DMS 273 (cell line): ENCODE measurements around the gene RASAL3.
A peak's percentile ranks its signal among the peaks of the same experiment; 100 is the strongest.
"Not testable (repeated sequence)": the region's sequence is repeated elsewhere in the genome, so short reads cannot be mapped to it uniquely, and the experiment has no call there.

Experiments
- DNase-seq: peaks from one replicate; lab custom pipeline; 2025; ENCODE audit not compliant: unreplicated experiment; lab: John Stamatoyannopoulos, UW

RASAL3 gene

DNA sequence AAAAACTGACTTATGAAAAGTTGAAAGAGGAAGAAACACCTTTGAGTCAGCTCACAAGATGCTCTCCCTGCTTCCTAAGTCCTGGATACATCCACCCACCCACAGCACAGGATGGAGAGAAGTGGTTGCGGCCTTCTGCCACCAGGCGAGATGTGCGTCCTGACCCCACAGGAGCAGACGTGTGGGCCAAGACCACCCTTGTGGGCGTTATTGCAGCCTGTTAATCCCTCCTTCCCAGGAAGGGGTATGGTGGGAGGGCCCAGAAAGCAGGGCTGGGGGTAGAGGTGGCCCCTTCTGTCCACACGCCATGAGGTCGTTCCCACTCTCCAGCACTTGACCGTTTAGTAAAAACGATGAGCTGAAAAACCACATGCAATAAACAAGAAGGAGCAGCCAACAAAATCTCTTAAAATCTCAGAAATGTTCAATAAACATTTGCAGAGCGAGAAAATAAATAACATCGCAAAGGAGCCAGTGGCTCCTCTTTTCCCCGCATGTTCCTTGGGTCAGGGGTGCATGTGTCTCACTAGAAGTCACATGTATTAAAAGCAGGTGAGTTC lies 43.1 kb downstream of the RASAL3 start:
- no peak for DNase-seq

DNA sequence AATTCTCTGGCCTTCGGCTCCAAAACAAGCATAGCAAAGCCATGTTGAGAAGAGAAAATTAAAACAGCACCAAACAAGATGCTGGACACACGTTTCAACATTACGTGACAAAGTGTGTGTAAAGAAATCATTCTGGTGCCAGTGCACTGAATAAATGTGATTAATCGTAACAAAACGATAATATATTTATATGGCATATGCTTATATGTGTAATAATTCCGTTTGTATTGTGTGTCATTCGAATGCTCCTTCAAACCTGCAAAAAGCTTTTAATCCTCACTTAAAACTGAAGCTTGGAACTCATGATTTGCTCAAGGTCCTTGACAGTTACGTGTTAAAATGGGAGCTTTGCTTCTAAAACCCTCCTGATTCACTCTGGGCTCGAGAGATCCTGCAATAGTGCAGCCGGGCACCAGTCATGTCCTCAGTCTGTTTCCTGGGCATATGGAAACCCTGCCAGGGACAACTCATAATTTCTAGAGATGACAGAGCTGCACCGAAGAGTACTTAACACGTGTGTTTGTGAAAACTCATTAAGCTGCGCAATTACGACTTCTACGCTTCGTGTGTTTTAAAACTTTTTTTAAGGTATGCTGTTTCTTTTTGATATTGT lies 44.8 kb downstream of the RASAL3 start:
- DNase-seq = peak; percentile 57

DNA sequence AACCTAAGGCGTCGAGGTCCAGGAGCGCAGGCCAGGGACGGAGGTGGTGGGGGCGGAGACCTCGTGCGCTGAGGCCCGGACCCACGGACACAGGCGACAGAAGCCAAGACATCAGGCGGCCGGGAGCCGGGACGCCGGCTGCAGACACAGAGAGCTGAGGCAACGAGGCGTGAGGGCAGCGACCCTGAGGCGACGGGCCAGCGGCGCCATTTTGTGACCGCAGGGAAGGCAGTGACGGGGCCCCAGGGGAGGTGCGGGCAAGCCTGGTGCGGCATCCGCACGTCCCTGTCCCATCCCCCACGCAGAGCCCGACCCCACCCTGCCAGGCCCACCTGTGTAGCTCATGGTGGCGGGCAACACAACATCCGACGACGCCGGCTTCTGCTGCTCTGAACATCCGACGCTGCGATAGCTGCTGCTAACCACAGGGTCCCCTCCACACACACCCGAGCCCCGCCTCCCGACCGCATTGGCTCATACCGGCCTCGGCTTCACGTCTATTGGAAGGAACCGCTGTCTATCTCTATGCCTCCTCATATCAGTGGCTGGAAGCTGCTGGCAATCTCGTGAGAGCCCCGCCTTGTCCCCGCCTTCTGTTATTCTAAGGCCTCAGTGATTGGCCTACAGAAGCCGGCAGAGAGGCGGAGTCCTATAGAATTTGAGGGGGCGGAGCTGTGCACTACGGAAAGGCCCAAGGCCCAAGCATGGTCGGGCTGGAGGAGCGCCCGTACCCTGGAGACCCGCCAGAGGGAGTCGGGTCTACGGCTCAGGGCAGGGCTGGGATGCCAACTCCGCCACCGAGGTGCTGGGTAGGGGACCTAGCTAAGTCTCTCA lies 45.5 kb downstream of the RASAL3 start, which contains the start of gene AKAP8L:
TSS of gene AKAP8L (minus strand) at position 410 of the 834 bp plus-strand sequence. CDS start at position 345, 65 bp downstream.
- peak; percentile 100 for DNase-seq

DNA sequence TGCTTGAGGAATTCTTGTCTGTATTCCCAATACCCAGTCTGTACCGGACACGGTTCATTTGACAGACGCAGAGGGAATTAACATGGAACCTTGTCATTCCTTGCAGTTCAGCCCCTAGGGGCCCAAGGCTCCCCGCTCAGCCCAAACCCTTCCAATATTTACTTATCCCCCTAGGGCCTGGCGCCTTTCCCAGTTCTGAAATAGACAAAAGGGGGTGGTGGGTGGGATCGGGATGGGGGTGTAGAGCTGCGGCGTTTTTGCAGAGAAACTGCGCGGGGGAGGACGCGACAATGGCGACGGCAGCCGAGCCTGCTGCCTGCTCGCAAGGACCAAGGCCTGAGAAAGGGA lies 46.1 kb downstream of the RASAL3 start:
- peak; percentile 63 for DNase-seq

DNA sequence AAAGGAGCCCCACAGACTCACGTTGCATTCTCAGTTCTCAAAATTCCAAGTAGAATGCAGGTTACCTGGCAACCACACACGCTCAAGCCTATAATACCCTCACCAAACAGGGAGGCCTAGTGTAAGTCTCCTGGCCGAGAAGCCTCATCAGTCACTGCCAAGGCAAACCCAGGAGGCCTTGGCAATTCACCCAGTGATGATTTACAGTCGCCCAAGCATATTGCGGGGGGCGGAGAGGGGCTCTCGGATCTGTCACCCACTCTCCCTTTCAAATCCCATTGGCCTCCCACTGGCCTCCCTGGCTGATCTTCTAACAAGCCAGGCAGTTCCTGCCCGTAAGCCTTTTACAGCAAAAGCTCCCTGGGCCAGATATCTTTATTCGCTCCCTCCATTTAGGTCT lies 46.6 kb downstream of the RASAL3 start:
- DNase-seq = peak; percentile 31

DNA sequence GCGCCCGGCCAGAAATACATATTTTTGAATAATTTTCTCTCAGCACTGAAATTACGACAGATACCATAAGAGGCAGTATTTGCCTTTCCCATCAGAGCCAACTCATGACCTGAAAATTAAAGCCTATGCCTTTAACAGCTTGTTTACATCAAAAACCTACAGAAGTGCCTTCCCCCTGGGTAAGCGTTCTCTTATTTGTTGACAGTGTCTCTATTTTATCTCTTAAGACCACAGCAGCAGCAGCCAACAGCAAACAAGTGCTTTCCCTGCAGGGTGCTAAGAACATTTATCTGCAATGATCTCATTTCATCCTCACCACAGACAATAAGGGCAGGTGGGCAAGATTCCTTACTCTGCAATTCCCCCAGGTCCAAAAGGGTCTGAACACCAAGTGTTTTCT lies 51.5 kb downstream of the RASAL3 start:
- DNase-seq = no peak

DNA sequence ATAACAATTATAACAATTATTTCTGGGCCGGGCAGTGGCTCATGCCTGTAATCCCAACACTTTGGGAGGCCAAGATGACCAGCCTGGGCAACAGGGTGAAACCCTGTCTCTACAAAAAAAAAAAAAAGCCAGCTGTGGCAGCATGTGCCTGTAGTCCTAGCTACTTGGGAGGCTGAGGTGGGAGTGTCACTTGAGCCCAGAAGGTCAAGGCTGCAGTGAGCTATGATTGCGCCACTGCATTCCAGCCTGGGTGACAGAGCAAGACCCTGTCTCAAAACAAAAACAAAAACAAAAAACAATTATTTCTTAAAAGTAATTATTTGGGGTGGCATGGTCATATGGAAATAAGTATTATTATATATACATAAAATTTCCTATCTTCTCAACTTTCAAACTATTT lies 53.0 kb downstream of the RASAL3 start:
- DNase-seq = not testable (repeated sequence)

DNA sequence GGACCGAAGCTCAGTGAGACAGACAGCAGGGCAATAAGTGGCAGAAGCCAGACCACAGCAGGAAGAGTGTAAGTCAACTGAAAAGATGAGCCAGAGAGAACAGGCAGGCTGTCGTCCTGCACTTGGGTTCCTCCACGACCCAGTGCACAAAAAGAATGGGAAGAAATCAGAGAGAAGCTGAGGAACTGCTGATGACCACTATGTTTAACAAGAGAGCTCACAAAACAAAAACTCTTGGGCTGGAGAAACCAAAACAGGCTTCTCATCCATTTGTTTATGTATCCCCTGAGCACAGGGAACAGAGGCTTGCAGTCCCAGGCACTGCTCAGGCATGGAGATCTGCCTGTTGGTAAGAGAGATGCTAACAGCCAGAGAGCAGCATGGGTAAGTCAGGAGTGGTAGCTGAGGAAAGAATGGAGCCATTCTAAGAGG lies 59.5 kb downstream of the RASAL3 start:
- no peak for DNase-seq

DNA sequence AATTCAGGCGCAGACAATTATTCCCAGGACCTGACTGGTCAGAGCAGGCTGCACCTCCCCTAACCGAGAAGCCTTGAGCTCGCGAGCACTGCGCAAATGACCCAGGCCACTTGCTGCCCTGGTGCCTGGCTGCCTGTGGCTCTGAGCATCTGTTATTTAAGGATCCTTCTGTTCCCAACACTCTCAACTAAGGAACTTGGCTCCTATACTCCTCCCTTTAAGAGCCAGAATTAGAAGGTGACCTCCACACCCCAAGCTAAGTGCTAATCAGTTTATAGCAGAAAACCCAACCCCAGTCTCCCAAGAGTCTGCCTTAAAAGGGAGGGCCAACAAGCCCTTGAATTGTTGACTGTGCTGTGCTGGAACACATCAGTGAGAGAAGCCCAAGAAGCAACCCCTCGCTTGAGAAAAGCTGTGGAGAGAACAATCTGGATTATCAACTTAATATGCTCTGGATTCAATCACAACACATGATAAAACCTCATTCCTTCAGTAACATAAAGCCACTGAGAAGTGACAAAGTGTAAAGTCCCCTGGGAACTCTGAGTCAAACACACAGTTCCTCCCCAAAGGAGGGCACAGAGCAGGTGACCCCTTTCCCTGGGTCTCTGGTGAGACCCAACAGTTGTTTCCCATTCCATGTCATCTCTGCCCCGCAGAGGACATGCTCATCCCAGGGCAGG lies 60.1 kb downstream of the RASAL3 start:
- no peak for DNase-seq

DNA sequence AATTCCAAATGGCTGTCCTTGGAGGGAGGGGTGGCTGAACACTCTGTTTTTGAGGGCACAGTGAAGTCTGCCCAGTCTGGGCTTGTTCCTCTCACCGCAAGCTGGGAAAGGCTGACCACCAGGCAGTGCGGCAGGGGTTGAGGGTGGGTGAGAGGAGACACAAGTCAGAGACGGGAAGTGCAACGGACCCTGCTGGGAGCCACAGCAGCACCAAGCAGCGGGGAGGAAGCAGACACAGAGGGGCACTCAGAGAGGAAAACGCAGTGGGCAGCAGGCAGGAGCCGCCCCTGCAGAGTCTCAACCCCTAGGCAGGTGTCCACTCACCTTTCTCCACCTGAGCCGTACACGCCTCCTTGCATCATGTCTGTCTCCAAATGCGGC lies 61.2 kb downstream of the RASAL3 start:
- no peak for DNase-seq

DNA sequence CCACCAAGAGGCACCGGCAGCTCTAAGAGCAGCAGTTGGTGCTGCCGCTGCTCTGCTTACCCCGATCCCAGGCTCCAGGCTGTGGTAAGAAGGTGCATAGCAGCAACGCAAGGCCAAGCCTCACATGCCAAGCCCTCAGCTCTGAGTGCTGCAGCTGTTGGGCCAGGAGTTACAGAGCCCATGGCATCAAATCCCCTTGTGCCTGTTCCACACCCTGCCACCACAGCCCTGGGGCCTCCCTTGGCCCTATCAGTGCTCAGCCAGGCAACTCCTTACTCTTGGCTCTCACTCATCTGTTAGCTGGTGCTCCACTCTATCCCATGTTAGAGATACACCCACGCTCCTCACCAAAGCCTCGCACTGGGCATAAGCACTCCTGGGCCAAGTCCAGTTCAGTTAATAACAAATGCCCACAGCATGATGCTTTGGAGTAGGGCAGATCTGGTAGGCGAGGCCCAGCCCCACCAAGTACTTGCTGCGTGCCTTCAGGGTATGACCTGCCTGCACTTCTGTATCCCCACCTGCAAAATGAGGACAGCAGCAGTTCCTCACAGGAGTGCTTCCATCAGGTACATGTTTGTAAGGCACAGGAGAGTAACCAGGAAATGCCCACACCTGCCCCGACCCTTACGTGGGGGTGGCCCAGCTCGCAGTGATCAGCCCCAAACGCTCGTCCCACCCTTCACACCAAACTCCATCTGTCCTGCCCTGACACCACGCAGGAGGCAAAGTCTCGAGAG lies 61.8 kb downstream of the RASAL3 start:
- no peak for DNase-seq
